NCI-H2081 treated with DMSO at 0.1 percent for 48 hours (cell line): ENCODE results near the gene PEX1.
"Not testable (repeated sequence)": the region's sequence is repeated elsewhere in the genome, so short reads cannot be mapped to it uniquely, and the experiment has no call there.

Experiments used
- DNase-seq: peaks from one replicate; lab custom pipeline; 2025; lab: John Stamatoyannopoulos, UW

PEX1 gene

DNA sequence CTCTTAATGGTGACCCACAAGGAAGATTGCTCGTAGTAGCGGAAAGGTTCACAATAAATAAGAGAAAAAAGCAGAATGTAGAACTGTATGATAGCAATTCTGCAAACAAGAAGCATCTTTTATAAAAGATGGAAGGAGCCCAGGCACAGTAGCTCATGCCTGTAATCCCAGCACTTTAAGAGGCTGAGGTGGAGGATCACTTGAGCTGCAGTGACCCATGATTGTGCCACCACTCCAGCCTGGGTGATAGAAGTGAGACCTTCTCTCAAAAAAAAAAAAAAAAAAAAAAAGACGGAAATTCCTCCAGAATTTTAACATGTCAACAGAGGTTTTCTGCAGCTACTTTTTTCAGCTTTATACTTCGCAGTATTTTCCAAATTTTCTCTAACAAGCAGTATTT is 67.8 kb downstream of the PEX1 start:
- no peak for DNase-seq

DNA sequence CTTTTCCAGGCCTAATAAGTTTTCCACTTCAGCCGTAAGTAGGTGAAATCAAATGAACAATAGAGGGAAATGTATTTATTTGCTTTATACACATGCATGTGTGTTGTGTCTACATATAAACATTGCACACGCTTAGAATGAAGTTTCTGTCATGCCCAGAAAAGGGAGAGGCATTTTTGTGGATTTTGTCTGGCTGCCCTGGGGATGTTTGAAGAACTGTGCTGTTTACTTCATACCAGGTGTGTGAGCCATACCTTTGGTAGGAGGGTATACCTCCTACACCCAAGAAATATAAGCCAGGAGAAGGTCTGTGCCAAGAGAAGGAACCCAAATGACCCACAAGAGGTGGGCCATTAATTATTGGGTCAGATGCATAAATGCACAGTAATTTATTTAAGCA is 68.2 kb downstream of the PEX1 start:
- DNase-seq = no peak

GRCh38 chr7:92456236-92456635 is 72.1 kb downstream of the PEX1 start:
- no peak for DNase-seq

DNA sequence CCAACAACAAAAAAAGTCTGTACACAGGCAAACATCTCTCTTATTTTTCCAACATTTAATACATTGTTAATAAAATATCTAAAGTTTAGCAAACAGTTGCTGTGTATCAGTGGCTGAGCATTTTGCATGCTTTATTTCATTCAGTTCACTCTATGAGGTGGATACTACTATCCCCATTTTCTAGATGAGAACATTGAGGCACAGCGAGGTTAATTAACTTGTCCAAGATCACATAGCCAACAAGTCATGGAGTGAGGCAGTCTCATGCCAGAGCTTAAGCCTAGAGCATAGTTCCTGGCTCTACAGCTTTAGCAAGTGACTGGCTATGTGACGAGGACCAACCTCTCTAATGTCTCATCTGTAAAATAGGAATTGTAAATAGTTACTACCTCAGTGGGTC is 76.7 kb downstream of the PEX1 start:
- no peak for DNase-seq

DNA sequence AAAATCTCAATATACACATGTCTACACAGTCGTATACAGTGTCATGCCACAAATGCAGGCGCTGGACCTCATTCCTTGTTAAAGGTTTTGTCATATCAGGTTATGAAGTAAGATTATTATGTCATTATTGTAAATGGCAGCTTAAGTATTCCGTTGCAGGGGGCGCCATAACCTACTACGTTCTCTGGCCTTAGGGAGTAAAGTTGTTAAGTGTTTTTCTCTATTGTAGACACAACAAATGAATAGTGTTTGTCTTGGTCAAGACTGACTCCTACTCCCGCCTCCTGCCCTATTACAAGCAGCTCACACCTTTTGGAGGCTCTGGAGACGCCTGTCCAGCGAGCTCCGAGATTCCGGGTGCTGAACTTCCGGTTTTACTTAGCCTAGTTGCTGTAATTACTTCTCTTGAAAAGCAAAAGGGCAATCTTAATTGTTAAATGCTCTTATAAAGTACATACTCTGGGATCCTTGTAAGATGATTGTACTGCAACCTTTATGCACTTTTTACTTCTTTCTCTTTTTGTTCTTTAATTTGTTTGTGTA is 80.0 kb downstream of the PEX1 start:
- DNase-seq = no peak

DNA sequence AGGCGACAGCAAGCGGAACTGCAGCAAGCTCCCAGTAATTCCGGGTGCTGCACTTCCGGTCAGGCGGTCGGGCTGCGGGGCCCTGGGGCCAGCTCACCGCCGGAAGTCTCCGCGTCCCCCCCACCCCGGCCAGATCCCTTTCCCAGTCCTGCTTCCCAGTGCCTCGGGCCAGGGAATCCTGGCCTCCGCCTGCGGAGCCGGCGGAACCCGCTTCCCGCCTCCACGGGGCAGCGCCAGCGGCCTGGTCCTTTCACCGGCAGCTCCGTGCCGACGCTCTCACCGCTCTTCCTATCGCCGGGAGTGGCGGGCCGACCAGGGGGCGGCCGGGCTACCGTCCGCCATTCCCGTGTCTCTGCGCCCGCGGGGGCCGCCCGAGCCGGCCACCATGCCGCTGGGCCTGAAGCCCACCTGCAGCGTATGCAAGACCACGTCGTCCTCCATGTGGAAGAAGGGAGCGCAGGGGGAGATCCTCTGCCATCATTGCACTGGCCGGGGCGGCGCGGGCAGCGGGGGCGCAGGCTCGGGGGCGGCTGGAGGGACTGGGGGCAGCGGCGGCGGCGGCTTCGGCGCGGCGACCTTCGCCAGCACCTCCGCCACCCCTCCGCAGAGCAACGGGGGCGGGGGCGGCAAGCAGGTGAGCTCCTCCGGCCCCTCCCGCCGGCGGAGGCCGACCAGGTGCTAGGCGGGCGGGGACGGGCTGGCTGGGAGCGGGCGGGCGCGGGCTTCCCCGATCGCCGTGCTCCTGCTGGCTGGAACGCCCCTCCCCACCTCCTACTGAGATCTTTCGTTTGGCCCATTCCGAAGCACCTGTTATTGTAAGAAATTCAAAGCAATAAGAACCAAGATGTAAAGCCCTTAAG is 80.7 kb downstream of the PEX1 start, which contains the start of gene GATAD1:
TSS of gene GATAD1 (plus strand) at position 138 of the 860 bp plus-strand sequence. CDS start at position 386, 248 bp downstream.
- DNase-seq = peak; percentile 78

DNA sequence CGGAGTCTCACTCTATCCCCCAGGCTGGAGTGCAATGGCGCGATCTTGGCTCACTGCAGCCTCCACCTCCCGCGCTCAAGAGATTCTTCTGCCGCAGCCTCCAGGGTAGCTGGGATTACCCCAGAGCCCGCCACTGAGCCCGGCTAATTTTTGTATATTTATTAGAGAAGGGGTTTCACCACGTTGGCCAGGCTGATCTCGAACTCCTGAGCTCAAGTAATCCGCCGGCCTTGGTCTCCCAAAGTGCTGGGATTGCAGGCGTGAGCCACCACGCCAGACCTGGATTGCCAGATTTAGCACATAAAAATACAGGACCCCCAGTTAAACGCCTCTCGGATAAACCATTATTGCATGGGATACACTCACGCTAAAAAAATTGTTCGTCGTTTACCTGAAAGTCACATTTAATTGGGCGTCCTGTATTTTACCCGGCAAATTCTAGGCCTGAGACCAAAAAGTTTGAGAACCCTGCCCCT is 81.4 kb downstream of the PEX1 start:
- no peak for DNase-seq

GRCh38 chr7:92442720-92443119 is 85.6 kb downstream of the PEX1 start:
- DNase-seq = not testable (repeated sequence)

- no peak for DNase-seq
Observed at GRCh38 chr7:92437956-92438491, 90.3 kb downstream of the PEX1 start.
